HFFc6 (cell line): ENCODE measurements around the gene IL23R. TPM values are rescaled to one million over a fixed set of nuclear protein-coding genes. Genes with fewer than 3 reads are reported as not detected.

ENCODE experiments used
- DNase-seq: peaks from one replicate; pipeline ENCODE4 v3.0.0-alpha.2; 2018
- H3K27ac Mint-ChIP-seq: 2 replicates; pipeline ENCODE4 v1.8.0; 2020; ENCODE audit warnings: mild to moderate bottlenecking, mixed read lengths
- H3K27me3 Mint-ChIP-seq: 2 replicates; pipeline ENCODE4 v1.8.0; 2021; ENCODE audit warnings: mild to moderate bottlenecking, moderate library complexity, mixed read lengths; ENCODE audit not compliant: insufficient read depth
- H3K36me3 Mint-ChIP-seq: 2 replicates; pipeline ENCODE4 v1.8.0; 2021; ENCODE audit warnings: low read depth, mixed read lengths
- H3K4me1 Mint-ChIP-seq: 2 replicates; pipeline ENCODE4 v1.8.0; 2020; ENCODE audit warnings: low read depth, mixed read lengths
- H3K4me3 Mint-ChIP-seq: 2 replicates; pipeline ENCODE4 v1.8.0; 2020; ENCODE audit warnings: mild to moderate bottlenecking, moderate library complexity, mixed read lengths
- H3K9me3 Mint-ChIP-seq: 2 replicates; pipeline ENCODE4 v1.8.0; 2020; ENCODE audit warnings: mild to moderate bottlenecking, mixed read lengths
- CTCF ChIP-seq: fragments of 200-600 bp; sonication (generic); IDR thresholded peaks from 2 replicates; pipeline ENCODE4 v1.5.0; 2021; ENCODE audit warnings: antibody characterized with exemption, mild to moderate bottlenecking
- long read RNA-seq: library from polyadenylated mRNA; unstranded; transcript quantifications from one replicate; pipeline ENCODE4 v2.0.0, GENCODE V29; 2019
- total RNA-seq, 6 experiments: library from RNA; stranded (reverse); fragmentation: NEBNext Ultra II Directional; extraction: Animal tissue kit (Norgen Biotek cat#: 25700); gene quantifications; 2 replicates in 1 of 6; 3 replicates in 5 of 6; pipeline ENCODE4 v1.2.3, GENCODE V29; 2021

The IL23R gene, protein sequence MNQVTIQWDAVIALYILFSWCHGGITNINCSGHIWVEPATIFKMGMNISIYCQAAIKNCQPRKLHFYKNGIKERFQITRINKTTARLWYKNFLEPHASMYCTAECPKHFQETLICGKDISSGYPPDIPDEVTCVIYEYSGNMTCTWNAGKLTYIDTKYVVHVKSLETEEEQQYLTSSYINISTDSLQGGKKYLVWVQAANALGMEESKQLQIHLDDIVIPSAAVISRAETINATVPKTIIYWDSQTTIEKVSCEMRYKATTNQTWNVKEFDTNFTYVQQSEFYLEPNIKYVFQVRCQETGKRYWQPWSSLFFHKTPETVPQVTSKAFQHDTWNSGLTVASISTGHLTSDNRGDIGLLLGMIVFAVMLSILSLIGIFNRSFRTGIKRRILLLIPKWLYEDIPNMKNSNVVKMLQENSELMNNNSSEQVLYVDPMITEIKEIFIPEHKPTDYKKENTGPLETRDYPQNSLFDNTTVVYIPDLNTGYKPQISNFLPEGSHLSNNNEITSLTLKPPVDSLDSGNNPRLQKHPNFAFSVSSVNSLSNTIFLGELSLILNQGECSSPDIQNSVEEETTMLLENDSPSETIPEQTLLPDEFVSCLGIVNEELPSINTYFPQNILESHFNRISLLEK
- not detected for total RNA-seq
- long read RNA-seq: 0 reads

GRCh38 chr1:67166196-67166595 lies at the start of gene IL23R:
Gene IL23R, plus strand, starts transcription at chr1:67166454. Its CDS starts 1,667 bp downstream, at chr1:67168121.
- no peaks in the 10 kb centered on the region for H3K9me3 Mint-ChIP-seq
- no peaks in the 10 kb centered on the region for H3K36me3 Mint-ChIP-seq
- no peak for DNase-seq
- no peak within 1 kb of the TSS for H3K27ac Mint-ChIP-seq
- H3K27me3 Mint-ChIP-seq: peaks cover 6% of the 10 kb centered on the region
- TF ChIP-seq CTCF: no peak
- peaks cover 17% of the 10 kb centered on the region for H3K4me1 Mint-ChIP-seq
- H3K4me3 Mint-ChIP-seq: no peak within 1 kb of the TSS

DNA sequence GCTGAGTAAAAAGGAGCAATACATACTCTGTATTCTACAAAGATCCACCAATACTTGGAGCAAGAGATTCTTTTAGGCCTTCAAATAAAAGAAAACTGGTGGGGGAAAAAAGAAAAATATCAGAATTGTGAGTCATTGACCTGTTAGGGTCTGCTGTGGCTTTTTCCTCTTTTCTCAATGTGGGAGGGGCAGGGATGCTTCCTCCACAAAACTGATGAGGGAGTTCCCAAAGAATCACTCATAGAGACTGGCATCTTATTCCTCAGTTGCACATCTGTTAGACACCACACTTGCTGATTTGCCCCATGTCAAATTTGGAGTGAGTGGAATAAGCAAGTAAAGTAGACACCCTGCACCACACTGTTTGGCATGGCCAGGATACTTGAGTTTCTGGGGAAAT lies 48.1 kb upstream of the IL23R start:
- no peaks in the 10 kb centered on the region for H3K4me1 Mint-ChIP-seq
- DNase-seq: no peak
- peaks cover 5% of the 10 kb centered on the region for H3K9me3 Mint-ChIP-seq
- peaks cover 5% of the 10 kb centered on the region; the same call in 1 of the 2 replicates for H3K36me3 Mint-ChIP-seq
- H3K4me3 Mint-ChIP-seq: no peak overlapping the region
- TF ChIP-seq CTCF: no peak
- no peak overlapping the region for H3K27ac Mint-ChIP-seq
- H3K27me3 Mint-ChIP-seq: peaks cover 10% of the 10 kb centered on the region; the same call in 1 of the 2 replicates

GRCh38 chr1:67118646-67119045 lies 47.6 kb upstream of the IL23R start:
- H3K4me1 Mint-ChIP-seq: no peaks in the 10 kb centered on the region
- no peak overlapping the region for H3K27ac Mint-ChIP-seq
- H3K9me3 Mint-ChIP-seq: peaks cover 5% of the 10 kb centered on the region
- H3K36me3 Mint-ChIP-seq: peaks cover 5% of the 10 kb centered on the region; the same call in 1 of the 2 replicates
- H3K27me3 Mint-ChIP-seq: peaks cover 10% of the 10 kb centered on the region; the same call in 1 of the 2 replicates
- H3K4me3 Mint-ChIP-seq: no peak overlapping the region
- DNase-seq: no peak
- no peak for TF ChIP-seq CTCF

- H3K4me1 Mint-ChIP-seq: peaks cover 2% of the 10 kb centered on the region
- no peak overlapping the region for H3K27ac Mint-ChIP-seq
- no peaks in the 10 kb centered on the region for H3K36me3 Mint-ChIP-seq
- DNase-seq: no peak
- peaks cover 10% of the 10 kb centered on the region for H3K27me3 Mint-ChIP-seq
- H3K9me3 Mint-ChIP-seq: no peaks in the 10 kb centered on the region
- no peak overlapping the region for H3K4me3 Mint-ChIP-seq
- TF ChIP-seq CTCF: no peak
Observed at GRCh38 chr1:67120855-67121619, 45.2 kb upstream of the IL23R start.

- Mint-ChIP-seq H3K4me1 (peaks cover 8% of the 10 kb centered on the region), H3K27ac (no peak overlapping the region), H3K36me3 (no peaks in the 10 kb centered on the region), H3K4me3 (no peak overlapping the region), H3K27me3 (peaks cover 3% of the 10 kb centered on the region), H3K9me3 (no peaks in the 10 kb centered on the region)
- TF ChIP-seq CTCF: no peak
- DNase-seq: no peak
Observed at GRCh38 chr1:67124455-67124854, 41.8 kb upstream of the IL23R start.
